CD14-positive monocyte (primary cell): ENCODE data around the gene AGBL1. TPM values are rescaled to one million over a fixed set of nuclear protein-coding genes. Genes with fewer than 3 reads are reported as not detected.

Source experiments
- DNase-seq, 3 donors: peaks; one replicate each; pipeline ENCODE4 v3.0.0-alpha.2; 2011 to 2022
- H2AFZ ChIP-seq: 2 replicates; pipeline ENCODE4 v1.6.0; 2012; ENCODE audit warnings: mild to moderate bottlenecking, low read depth, low read length, inconsistent platforms; ENCODE audit not compliant: insufficient read depth, poor library complexity, severe bottlenecking
- H3K27ac ChIP-seq, 2 donors: 1 replicate in 1 of 2; 2 replicates in 1 of 2; pipeline ENCODE4 v1.5.1; 2012 to 2013; ENCODE audit warnings: low read length in 2 of 2, control low read depth in 1 of 2, inconsistent platforms in 1 of 2, low read depth in 1 of 2, mild to moderate bottlenecking in 1 of 2
- H3K27me3 ChIP-seq, 2 donors: one replicate each; pipeline versions ENCODE4 v1.6.0 to v1.6.1; 2011 to 2013; ENCODE audit warnings: low read length in 2 of 2; ENCODE audit not compliant: control insufficient read depth in 2 of 2, insufficient read depth in 2 of 2
- H3K36me3 ChIP-seq, 2 donors: replicated peaks in 1 of 2; 1 replicate in 1 of 2; 2 replicates in 1 of 2; pipeline versions ENCODE4 v1.5.1 to v1.6.1; 2012 to 2013; ENCODE audit warnings: low read length in 2 of 2, control low read depth in 1 of 2, inconsistent platforms in 1 of 2, mild to moderate bottlenecking in 1 of 2; ENCODE audit not compliant: insufficient read depth in 2 of 2, control insufficient read depth in 1 of 2
- H3K4me1 ChIP-seq, 2 donors: 1 replicate in 1 of 2; 2 replicates in 1 of 2; pipeline versions ENCODE4 v1.5.1 to v1.6.1; 2012 to 2013; ENCODE audit warnings: low read length in 2 of 2, control low read depth in 1 of 2, inconsistent platforms in 1 of 2, mild to moderate bottlenecking in 1 of 2, moderate library complexity in 1 of 2; ENCODE audit not compliant: insufficient read depth in 2 of 2, control insufficient read depth in 1 of 2
- H3K4me2 ChIP-seq: replicated peaks from 2 replicates; pipeline ENCODE3; 2012; ENCODE audit warnings: low read length, moderate library complexity, mild to moderate bottlenecking; ENCODE audit not compliant: poor library complexity, severe bottlenecking; ENCODE audit errors: extremely low read depth
- H3K4me3 ChIP-seq, 3 experiments: fragments of 200-600 bp in 1 of 3; sonication (generic) in 1 of 3; replicated peaks in 1 of 3; 1 replicate in 2 of 3; 2 replicates in 1 of 3; pipeline ENCODE4 v1.5.1; 2011 to 2013; ENCODE audit warnings: low read length in 3 of 3, mild to moderate bottlenecking in 3 of 3, control low read depth in 2 of 3, low read depth in 2 of 3, inconsistent platforms in 1 of 3, moderate library complexity in 1 of 3
- H3K79me2 ChIP-seq: 2 replicates; pipeline ENCODE4 v1.6.0; 2012; ENCODE audit warnings: mild to moderate bottlenecking, control low read depth, inconsistent platforms, low read length, moderate library complexity; ENCODE audit not compliant: insufficient read depth
- H3K9ac ChIP-seq: 2 replicates; pipeline ENCODE4 v1.6.0; 2017; ENCODE audit warnings: low read length, mild to moderate bottlenecking; ENCODE audit not compliant: insufficient read depth, poor library complexity, severe bottlenecking
- H3K9me3 ChIP-seq, 2 donors: replicated peaks in 1 of 2; 1 replicate in 1 of 2; 2 replicates in 1 of 2; pipeline versions ENCODE4 v1.5.1 to v1.6.1; 2012 to 2013; ENCODE audit warnings: low read length in 2 of 2, control low read depth in 1 of 2; ENCODE audit not compliant: control insufficient read depth in 1 of 2, insufficient read depth in 1 of 2
- H4K20me1 ChIP-seq: 2 replicates; pipeline ENCODE4 v1.6.0; 2012; ENCODE audit warnings: mild to moderate bottlenecking, low read length, control low read depth, moderate library complexity; ENCODE audit not compliant: insufficient read depth
- H3K27ac Mint-ChIP-seq, 7 donors: one replicate each; pipeline ENCODE4 v1.8.0; 2020; ENCODE audit warnings: mild to moderate bottlenecking in 7 of 7, mixed read lengths in 7 of 7, moderate library complexity in 6 of 7, inconsistent platforms in 2 of 7
- H3K27me3 Mint-ChIP-seq, 3 donors: one replicate each; pipeline ENCODE4 v1.8.0; 2021 to 2022; ENCODE audit warnings: low read depth in 3 of 3, mild to moderate bottlenecking in 3 of 3, mixed read lengths in 3 of 3, moderate library complexity in 3 of 3, inconsistent platforms in 1 of 3
- H3K36me3 Mint-ChIP-seq, 2 donors: one replicate each; pipeline ENCODE4 v1.8.0; 2020; ENCODE audit warnings: mixed read lengths in 2 of 2, inconsistent platforms in 1 of 2, mild to moderate bottlenecking in 1 of 2
- H3K4me1 Mint-ChIP-seq: one replicate; pipeline ENCODE4 v1.8.0; 2020; ENCODE audit warnings: mild to moderate bottlenecking, mixed read lengths
- H3K4me3 Mint-ChIP-seq, 2 donors: one replicate each; pipeline ENCODE4 v1.8.0; 2020; ENCODE audit warnings: mild to moderate bottlenecking in 2 of 2, mixed read lengths in 2 of 2, moderate library complexity in 1 of 2
- H3K9me3 Mint-ChIP-seq, 7 donors: one replicate each; pipeline ENCODE4 v1.8.0; 2020 to 2022; ENCODE audit warnings: mixed read lengths in 7 of 7, mild to moderate bottlenecking in 6 of 7, moderate library complexity in 6 of 7, inconsistent platforms in 2 of 7
- WGBS: methylation state at CpG from one replicate; pipeline ENCODE4 v1.1.5; 2013; ENCODE audit warnings: missing lambda C conversion rate; ENCODE audit not compliant: insufficient coverage; 5-methylcytosine and 5-hydroxymethylcytosine counted together
- intact Hi-C, 2 donors: fragments of 100-400 bp; cut with micrococcal nuclease; formaldehyde crosslinking; loops; one replicate each; pipeline versions ENCODE4 v1.15.0 to v1.15.1; 2023
- polyA plus RNA-seq, 3 donors: library from polyadenylated mRNA; depleted of rRNA in 1 of 3; unstranded in 2 of 3; stranded (reverse) in 1 of 3; fragments of 300-500 nt in 2 of 3; fragments of >200 nt in 1 of 3; fragmentation: Illumina TruSeq in 2 of 3; gene quantifications; 1 replicate in 2 of 3; 2 replicates in 1 of 3; pipeline ENCODE4 v1.2.3, GENCODE V29; 2012 to 2021
- TF ChIP-seq, protein P1 (sequence below): fragments of 200-600 bp; IDR thresholded peaks from one replicate; pipeline ENCODE4 v1.8.0; 2022; ENCODE audit warnings: antibody characterized with exemption, mild to moderate bottlenecking

Gene AGBL1
- polyA plus RNA-seq, 3 donors = not detected

DNA sequence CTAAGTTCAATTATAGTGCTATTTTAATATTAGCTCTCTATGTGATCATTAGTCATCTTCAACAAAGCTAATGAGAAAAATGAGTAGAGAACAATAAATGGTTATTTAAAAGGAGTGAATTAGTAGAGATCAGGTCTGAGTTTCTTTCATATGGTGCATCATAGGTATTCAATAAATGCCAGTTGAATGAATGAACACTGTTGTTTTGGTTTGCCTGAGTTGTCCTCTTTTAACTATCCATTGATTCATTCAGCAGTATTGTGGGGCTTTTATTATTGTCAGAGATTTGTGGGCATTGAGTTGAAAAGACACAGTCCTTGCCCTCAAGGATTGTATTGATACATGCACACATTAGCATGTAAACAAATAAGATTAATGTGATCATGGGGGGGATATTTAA, 88.2 kb downstream of the AGBL1 start:
- no peak for DNase-seq

DNA sequence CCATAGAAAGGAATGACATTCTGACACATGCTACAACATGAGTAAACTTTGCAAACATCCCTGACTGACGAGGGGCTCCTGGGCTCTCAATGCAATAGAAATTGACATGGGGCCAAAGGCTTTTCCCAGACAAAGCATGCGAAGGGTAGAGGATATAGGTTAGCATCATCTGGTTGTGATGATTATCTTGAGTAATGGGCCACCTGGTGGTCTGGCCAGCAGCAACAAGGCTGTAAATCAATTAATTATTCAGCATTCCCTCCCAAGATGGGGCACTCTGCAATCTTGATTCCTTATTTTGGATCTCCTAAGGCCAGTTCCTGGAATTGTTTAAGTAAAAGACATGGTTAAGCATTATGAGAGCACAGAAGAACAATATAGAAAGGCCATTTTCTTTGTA, 99.2 kb downstream of the AGBL1 start:
- H3K9me3 Mint-ChIP-seq = peaks cover 0 to 6% (median 2%) of the 10 kb centered on the region in 7 donors
- Histone ChIP-seq H3K27ac (no peak overlapping the region), H3K79me2 (no peaks in the 10 kb centered on the region), H3K4me1 (no peaks in the 10 kb centered on the region), H4K20me1 (no peaks in the 10 kb centered on the region), H3K9me3 (peaks cover 0 to 9% of the 10 kb centered on the region in 2 donors), H3K36me3 (no peaks in the 10 kb centered on the region), H3K4me3 (no peak overlapping the region), H3K9ac (no peak overlapping the region), H3K4me2 (no peak overlapping the region), H3K27me3 (no peaks in the 10 kb centered on the region), H2AFZ (no peak overlapping the region)
- intact Hi-C loops = no loop called here
- no CpG with 5 or more reads among the region's 2 CpGs for WGBS
- H3K4me1 Mint-ChIP-seq = no peaks in the 10 kb centered on the region
- no peak overlapping the region for H3K4me3 Mint-ChIP-seq
- peaks cover 0 to 3% (median 2%) of the 10 kb centered on the region in 3 donors for H3K27me3 Mint-ChIP-seq
- DNase-seq = no peak
- no peaks in the 10 kb centered on the region for H3K36me3 Mint-ChIP-seq
- TF ChIP-seq, protein P1, sequence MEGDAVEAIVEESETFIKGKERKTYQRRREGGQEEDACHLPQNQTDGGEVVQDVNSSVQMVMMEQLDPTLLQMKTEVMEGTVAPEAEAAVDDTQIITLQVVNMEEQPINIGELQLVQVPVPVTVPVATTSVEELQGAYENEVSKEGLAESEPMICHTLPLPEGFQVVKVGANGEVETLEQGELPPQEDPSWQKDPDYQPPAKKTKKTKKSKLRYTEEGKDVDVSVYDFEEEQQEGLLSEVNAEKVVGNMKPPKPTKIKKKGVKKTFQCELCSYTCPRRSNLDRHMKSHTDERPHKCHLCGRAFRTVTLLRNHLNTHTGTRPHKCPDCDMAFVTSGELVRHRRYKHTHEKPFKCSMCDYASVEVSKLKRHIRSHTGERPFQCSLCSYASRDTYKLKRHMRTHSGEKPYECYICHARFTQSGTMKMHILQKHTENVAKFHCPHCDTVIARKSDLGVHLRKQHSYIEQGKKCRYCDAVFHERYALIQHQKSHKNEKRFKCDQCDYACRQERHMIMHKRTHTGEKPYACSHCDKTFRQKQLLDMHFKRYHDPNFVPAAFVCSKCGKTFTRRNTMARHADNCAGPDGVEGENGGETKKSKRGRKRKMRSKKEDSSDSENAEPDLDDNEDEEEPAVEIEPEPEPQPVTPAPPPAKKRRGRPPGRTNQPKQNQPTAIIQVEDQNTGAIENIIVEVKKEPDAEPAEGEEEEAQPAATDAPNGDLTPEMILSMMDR = no peak
- no peak overlapping the region for H3K27ac Mint-ChIP-seq

More for the DNA sequence above, 88.2 kb downstream of the AGBL1 start:
- Mint-ChIP-seq H3K4me1 (no peaks in the 10 kb centered on the region), H3K27me3 (no peaks in the 10 kb centered on the region), H3K27ac (no peak overlapping the region), H3K36me3 (no peaks in the 10 kb centered on the region), H3K4me3 (no peak overlapping the region), H3K9me3 (peaks cover 0 to 4% (median 0%) of the 10 kb centered on the region in 7 donors)
- intact Hi-C loops = no loop called here
- Histone ChIP-seq H3K4me3 (no peak overlapping the region), H3K4me2 (no peak overlapping the region), H3K4me1 (no peaks in the 10 kb centered on the region), H3K27me3 (no peaks in the 10 kb centered on the region), H3K79me2 (no peaks in the 10 kb centered on the region), H3K9ac (no peak overlapping the region), H4K20me1 (no peaks in the 10 kb centered on the region), H3K36me3 (no peaks in the 10 kb centered on the region), H3K9me3 (no peaks in the 10 kb centered on the region), H2AFZ (no peak overlapping the region), H3K27ac (no peak overlapping the region)
- TF ChIP-seq, protein P1 = no peak
